Measurements from ENCODE around the gene GJA4.
"Not testable (repeated sequence)": the region's sequence is repeated elsewhere in the genome, so short reads cannot be mapped to it uniquely, and the experiment has no call there.

GJA4 gene

DNA sequence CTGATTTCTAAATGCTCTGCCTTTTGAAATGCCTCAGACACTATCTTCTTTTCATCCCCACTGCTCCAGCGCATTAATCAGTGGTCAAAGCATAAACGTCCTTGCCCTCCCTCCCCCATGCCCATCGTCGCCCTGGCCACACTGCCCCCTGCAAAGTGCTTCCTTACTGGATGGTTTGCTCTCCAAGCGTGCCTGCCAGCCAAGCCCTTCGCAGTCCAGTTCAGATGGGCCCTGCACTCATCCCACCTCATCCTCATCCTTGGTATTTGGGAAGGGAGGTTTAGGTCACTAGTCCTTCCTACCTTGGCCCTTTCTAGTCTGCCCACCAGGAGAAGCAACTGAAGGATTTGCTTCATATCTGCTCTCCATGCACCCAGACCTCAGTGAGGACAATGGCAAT is 3.1 kb downstream of the GJA4 start:
- H3K36me3 ChIP-seq (ENCODE audit: insufficient read depth, low read length) = no peaks in the 10 kb centered on the region
- no peaks in the 10 kb centered on the region for H3K9me3 ChIP-seq (replicated peaks; ENCODE audit: low read length)
- H3K9ac ChIP-seq (ENCODE audit: low read depth, low read length) = no peak overlapping the region
- H3K4me2 ChIP-seq (ENCODE audit: low read length) = no peak overlapping the region
- H3K4me1 ChIP-seq (ENCODE audit: control insufficient read depth, insufficient read depth, low read length) = no peaks in the 10 kb centered on the region
- H3K4me3 ChIP-seq (ENCODE audit: low read length) = no peak overlapping the region
- H3K27me3 ChIP-seq (ENCODE audit: control insufficient read depth, insufficient read depth, low read length) = peaks cover 26% of the 10 kb centered on the region

- Histone ChIP-seq H3K4me3 (ENCODE audit: low read length) (no peak overlapping the region), H3K4me2 (ENCODE audit: low read length) (no peak overlapping the region), H3K27me3 (ENCODE audit: control insufficient read depth, insufficient read depth, low read length) (peaks cover 17% of the 10 kb centered on the region), H3K9me3 (replicated peaks; ENCODE audit: low read length) (no peaks in the 10 kb centered on the region), H3K4me1 (ENCODE audit: control insufficient read depth, insufficient read depth, low read length) (no peaks in the 10 kb centered on the region), H3K9ac (ENCODE audit: low read depth, low read length) (no peak overlapping the region), H3K36me3 (ENCODE audit: insufficient read depth, low read length) (no peaks in the 10 kb centered on the region)
These were observed 4.2 kb downstream of the GJA4 start for GRCh38 chr1:34796990-34797389.

DNA sequence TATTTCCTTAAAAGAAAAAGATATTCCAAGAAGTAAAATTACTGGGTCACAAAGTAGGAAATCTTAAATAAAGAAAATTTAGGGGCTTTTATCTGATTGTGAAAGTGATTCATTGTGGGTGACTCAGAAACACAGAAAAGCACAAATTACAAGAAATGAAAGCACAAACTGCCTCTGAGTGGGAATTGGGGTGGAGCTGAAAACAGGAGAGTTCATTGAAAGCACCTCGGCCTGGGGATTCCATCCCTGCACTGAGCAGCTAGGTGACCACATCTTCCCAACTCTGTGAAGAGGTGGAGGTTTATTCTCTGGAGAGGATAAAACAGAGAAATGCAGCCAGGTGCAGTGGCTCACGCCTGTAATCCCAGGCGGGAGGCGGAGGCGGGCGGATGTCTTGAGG is 7.4 kb downstream of the GJA4 start:
- Histone ChIP-seq H3K27me3 (ENCODE audit: control insufficient read depth, insufficient read depth, low read length) (no peaks in the 10 kb centered on the region), H3K36me3 (ENCODE audit: insufficient read depth, low read length) (no peaks in the 10 kb centered on the region), H3K4me1 (ENCODE audit: control insufficient read depth, insufficient read depth, low read length) (no peaks in the 10 kb centered on the region), H3K9me3 (replicated peaks; ENCODE audit: low read length) (no peaks in the 10 kb centered on the region), H3K4me2 (ENCODE audit: low read length) (no peak overlapping the region), H3K4me3 (ENCODE audit: low read length) (no peak overlapping the region), H3K9ac (ENCODE audit: low read depth, low read length) (no peak overlapping the region)

DNA sequence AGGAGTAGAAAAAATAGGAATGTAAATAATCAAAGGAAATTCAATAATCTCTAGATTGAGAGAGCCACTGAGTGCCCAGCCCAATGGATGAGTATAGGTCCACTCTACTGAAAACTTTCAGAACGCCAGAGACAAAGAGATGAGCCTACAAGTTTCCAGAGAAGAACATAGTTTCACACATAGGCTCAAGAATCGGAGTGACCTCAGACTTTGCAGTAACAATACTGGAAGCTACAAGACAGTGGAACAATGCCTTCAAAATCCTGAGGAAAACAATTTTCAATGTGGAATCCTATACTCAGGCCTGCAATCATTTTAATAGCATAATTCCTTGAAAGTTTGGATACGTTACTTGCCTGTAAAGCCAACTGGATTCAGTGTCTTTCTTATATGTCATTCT is 11.0 kb downstream of the GJA4 start:
- no peaks in the 10 kb centered on the region for H3K36me3 ChIP-seq (ENCODE audit: insufficient read depth, low read length)
- no peaks in the 10 kb centered on the region for H3K27me3 ChIP-seq (ENCODE audit: control insufficient read depth, insufficient read depth, low read length)
- H3K9ac ChIP-seq (ENCODE audit: low read depth, low read length) = no peak overlapping the region
- no peaks in the 10 kb centered on the region for H3K4me1 ChIP-seq (ENCODE audit: control insufficient read depth, insufficient read depth, low read length)
- no peak overlapping the region for H3K4me2 ChIP-seq (ENCODE audit: low read length)
- no peaks in the 10 kb centered on the region for H3K9me3 ChIP-seq (replicated peaks; ENCODE audit: low read length)
- no peak overlapping the region for H3K4me3 ChIP-seq (ENCODE audit: low read length)

DNA sequence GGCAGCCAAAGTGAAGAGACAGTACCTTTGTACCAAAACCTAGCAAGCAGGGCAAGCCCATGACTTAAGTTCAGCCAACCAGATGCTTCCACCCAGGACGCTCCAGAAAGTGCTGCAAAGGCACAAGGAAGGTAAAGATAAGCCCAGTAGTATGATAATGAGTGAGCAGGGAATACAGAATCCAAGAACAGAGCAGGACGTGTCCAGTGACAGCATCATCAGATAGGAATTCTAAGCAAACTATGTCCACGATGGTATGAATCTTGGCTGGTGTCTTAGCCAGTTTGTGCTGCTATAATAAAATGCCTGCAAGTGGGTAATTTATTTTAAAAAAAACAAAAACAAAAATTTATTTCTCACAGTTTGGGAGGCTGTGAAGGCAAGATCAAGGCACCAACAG is 13.6 kb downstream of the GJA4 start:
- no peaks in the 10 kb centered on the region for H3K9me3 ChIP-seq (replicated peaks; ENCODE audit: low read length)
- H3K4me2 ChIP-seq (ENCODE audit: low read length) = no peak overlapping the region
- no peak overlapping the region for H3K9ac ChIP-seq (ENCODE audit: low read depth, low read length)
- H3K4me3 ChIP-seq (ENCODE audit: low read length) = no peak overlapping the region
- no peaks in the 10 kb centered on the region for H3K27me3 ChIP-seq (ENCODE audit: control insufficient read depth, insufficient read depth, low read length)
- no peaks in the 10 kb centered on the region for H3K4me1 ChIP-seq (ENCODE audit: control insufficient read depth, insufficient read depth, low read length)
- no peaks in the 10 kb centered on the region for H3K36me3 ChIP-seq (ENCODE audit: insufficient read depth, low read length)

- no peak overlapping the region for H3K9ac ChIP-seq (ENCODE audit: low read depth, low read length)
- H3K4me1 ChIP-seq (ENCODE audit: control insufficient read depth, insufficient read depth, low read length) = no peaks in the 10 kb centered on the region
- no peak overlapping the region for H3K4me2 ChIP-seq (ENCODE audit: low read length)
These were observed 15.4 kb downstream of the GJA4 start for GRCh38 chr1:34808051-34808810.

GRCh38 chr1:34810781-34811180 is 18.0 kb downstream of the GJA4 start:
- H3K9me3 ChIP-seq (replicated peaks; ENCODE audit: low read length); H3K4me1 ChIP-seq (ENCODE audit: control insufficient read depth, insufficient read depth, low read length); H3K4me3 ChIP-seq (ENCODE audit: low read length); H3K36me3 ChIP-seq (ENCODE audit: insufficient read depth, low read length); H3K4me2 ChIP-seq (ENCODE audit: low read length); H3K9ac ChIP-seq (ENCODE audit: low read depth, low read length); H3K27me3 ChIP-seq (ENCODE audit: control insufficient read depth, insufficient read depth, low read length): not testable (repeated sequence)

More at GRCh38 chr1:34808051-34808810, 15.4 kb downstream of the GJA4 start:
- no peak overlapping the region for H3K4me3 ChIP-seq (ENCODE audit: low read length)
- H3K36me3 ChIP-seq (ENCODE audit: insufficient read depth, low read length) = no peaks in the 10 kb centered on the region
- H3K9me3 ChIP-seq (replicated peaks; ENCODE audit: low read length) = no peaks in the 10 kb centered on the region
- H3K27me3 ChIP-seq (ENCODE audit: control insufficient read depth, insufficient read depth, low read length) = no peaks in the 10 kb centered on the region

DNA sequence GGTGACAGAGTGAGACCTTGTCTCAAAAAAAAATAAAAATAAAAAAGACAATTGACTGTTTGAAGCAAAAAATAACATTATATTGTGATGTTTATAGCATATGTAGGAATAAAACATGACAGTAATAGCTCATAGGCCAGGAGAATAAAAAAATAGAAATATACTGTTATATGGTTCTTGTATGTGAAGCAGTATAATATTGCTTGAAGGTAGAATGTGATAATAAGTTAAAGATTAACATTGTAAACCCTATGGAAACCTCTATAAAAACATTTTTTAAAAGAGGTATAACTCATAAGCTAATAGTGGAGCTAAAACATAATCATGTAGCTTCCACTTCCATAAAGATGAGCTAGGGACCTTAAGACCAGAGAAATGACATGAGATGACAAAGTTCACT is 23.5 kb downstream of the GJA4 start:
- H3K36me3 ChIP-seq (ENCODE audit: insufficient read depth, low read length) = no peaks in the 10 kb centered on the region
- H3K9me3 ChIP-seq (replicated peaks; ENCODE audit: low read length) = no peaks in the 10 kb centered on the region
- no peak overlapping the region for H3K9ac ChIP-seq (ENCODE audit: low read depth, low read length)
- H3K4me1 ChIP-seq (ENCODE audit: control insufficient read depth, insufficient read depth, low read length) = no peaks in the 10 kb centered on the region
- no peaks in the 10 kb centered on the region for H3K27me3 ChIP-seq (ENCODE audit: control insufficient read depth, insufficient read depth, low read length)
- H3K4me2 ChIP-seq (ENCODE audit: low read length) = no peak overlapping the region
- H3K4me3 ChIP-seq (ENCODE audit: low read length) = no peak overlapping the region

- no peaks in the 10 kb centered on the region for H3K4me1 ChIP-seq (ENCODE audit: control insufficient read depth, insufficient read depth, low read length)
- no peaks in the 10 kb centered on the region for H3K36me3 ChIP-seq (ENCODE audit: insufficient read depth, low read length)
- H3K9ac ChIP-seq (ENCODE audit: low read depth, low read length) = no peak overlapping the region
- no peaks in the 10 kb centered on the region for H3K9me3 ChIP-seq (replicated peaks; ENCODE audit: low read length)
- no peak overlapping the region for H3K4me3 ChIP-seq (ENCODE audit: low read length)
- H3K27me3 ChIP-seq (ENCODE audit: control insufficient read depth, insufficient read depth, low read length) = no peaks in the 10 kb centered on the region
- no peak overlapping the region for H3K4me2 ChIP-seq (ENCODE audit: low read length)
These were observed 24.0 kb downstream of the GJA4 start for GRCh38 chr1:34816778-34817177.

DNA sequence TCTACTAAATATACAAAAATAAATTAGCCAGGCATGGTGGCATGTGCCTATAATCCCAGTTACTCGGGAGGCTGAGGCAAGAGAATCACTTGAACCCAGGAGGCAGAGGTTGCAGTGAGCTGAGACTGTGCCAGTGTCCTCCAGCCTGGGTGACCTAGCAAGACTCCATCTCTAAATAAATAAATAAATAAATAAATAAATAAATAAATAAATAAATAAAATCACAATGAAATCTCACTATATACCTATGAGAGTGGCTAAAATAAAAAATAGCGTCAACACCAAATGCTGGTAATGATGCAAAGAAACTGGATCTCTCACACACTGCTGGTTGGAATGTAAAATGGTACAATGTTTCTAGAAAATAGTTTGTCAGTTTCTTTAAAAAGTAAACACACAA is 26.1 kb downstream of the GJA4 start:
- H3K4me2 ChIP-seq (ENCODE audit: low read length); H3K9me3 ChIP-seq (replicated peaks; ENCODE audit: low read length); H3K4me3 ChIP-seq (ENCODE audit: low read length); H3K27me3 ChIP-seq (ENCODE audit: control insufficient read depth, insufficient read depth, low read length); H3K4me1 ChIP-seq (ENCODE audit: control insufficient read depth, insufficient read depth, low read length); H3K36me3 ChIP-seq (ENCODE audit: insufficient read depth, low read length); H3K9ac ChIP-seq (ENCODE audit: low read depth, low read length): not testable (repeated sequence)

GRCh38 chr1:34822202-34822601 is 29.4 kb downstream of the GJA4 start:
- Histone ChIP-seq H3K4me3 (ENCODE audit: low read length) (no peak overlapping the region), H3K27me3 (ENCODE audit: control insufficient read depth, insufficient read depth, low read length) (no peaks in the 10 kb centered on the region), H3K4me2 (ENCODE audit: low read length) (no peak overlapping the region), H3K4me1 (ENCODE audit: control insufficient read depth, insufficient read depth, low read length) (no peaks in the 10 kb centered on the region), H3K36me3 (ENCODE audit: insufficient read depth, low read length) (no peaks in the 10 kb centered on the region), H3K9ac (ENCODE audit: low read depth, low read length) (no peak overlapping the region), H3K9me3 (replicated peaks; ENCODE audit: low read length) (no peaks in the 10 kb centered on the region)

GRCh38 chr1:34824817-34825454 is 32.1 kb downstream of the GJA4 start:
- Histone ChIP-seq H3K4me3 (ENCODE audit: low read length) (no peak overlapping the region), H3K36me3 (ENCODE audit: insufficient read depth, low read length) (no peaks in the 10 kb centered on the region), H3K4me1 (ENCODE audit: control insufficient read depth, insufficient read depth, low read length) (no peaks in the 10 kb centered on the region), H3K9me3 (replicated peaks; ENCODE audit: low read length) (no peaks in the 10 kb centered on the region), H3K4me2 (ENCODE audit: low read length) (no peak overlapping the region), H3K9ac (ENCODE audit: low read depth, low read length) (no peak overlapping the region), H3K27me3 (ENCODE audit: control insufficient read depth, insufficient read depth, low read length) (no peaks in the 10 kb centered on the region)

Measured in skeletal muscle satellite cell (primary cell).